NCI-H2081 treated with DMSO at 0.1 percent for 48 hours (cell line): ENCODE data around the gene SRRM2.

ENCODE experiments used
- DNase-seq: peaks from one replicate; lab custom pipeline; 2025; lab: John Stamatoyannopoulos, UW

Gene SRRM2

DNA sequence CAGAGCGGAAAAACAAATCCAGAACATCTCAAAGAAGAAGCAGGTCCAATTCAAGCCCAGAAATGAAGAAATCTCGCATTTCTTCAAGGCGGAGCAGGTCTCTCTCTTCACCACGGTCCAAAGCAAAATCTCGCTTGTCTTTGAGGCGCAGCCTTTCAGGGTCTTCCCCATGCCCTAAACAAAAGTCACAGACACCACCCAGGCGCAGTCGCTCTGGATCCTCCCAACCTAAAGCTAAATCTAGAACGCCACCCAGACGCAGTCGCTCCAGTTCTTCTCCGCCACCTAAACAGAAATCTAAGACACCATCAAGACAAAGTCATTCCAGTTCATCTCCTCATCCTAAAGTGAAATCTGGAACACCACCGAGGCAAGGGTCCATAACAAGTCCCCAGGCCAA lies 10.3 kb downstream of the SRRM2 start:
- DNase-seq: no peak

DNA sequence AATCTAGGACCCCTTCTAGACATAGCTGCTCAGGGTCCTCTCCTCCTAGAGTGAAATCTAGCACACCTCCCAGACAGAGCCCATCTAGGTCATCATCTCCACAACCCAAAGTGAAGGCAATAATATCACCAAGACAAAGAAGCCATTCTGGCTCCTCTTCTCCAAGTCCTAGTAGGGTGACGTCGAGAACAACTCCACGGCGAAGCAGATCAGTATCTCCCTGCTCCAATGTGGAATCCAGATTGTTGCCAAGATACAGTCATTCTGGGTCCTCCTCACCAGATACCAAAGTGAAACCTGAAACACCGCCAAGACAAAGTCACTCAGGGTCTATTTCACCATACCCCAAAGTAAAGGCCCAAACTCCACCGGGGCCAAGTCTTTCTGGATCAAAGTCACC lies 10.7 kb downstream of the SRRM2 start:
- DNase-seq: no peak

DNA sequence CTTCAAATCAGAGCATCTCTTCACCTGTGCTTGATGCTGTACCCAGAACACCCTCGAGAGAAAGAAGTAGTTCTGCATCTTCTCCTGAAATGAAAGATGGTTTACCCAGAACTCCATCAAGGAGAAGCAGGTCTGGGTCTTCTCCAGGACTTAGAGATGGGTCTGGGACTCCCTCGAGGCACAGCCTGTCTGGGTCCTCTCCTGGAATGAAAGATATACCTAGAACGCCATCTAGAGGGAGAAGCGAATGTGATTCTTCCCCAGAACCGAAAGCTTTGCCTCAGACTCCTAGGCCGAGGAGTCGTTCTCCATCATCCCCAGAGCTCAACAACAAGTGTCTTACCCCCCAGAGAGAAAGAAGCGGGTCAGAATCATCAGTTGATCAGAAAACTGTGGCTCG lies 12.3 kb downstream of the SRRM2 start:
- DNase-seq: no peak

- DNase-seq: no peak
Observed at GRCh38 chr16:2765462-2766404, 13.3 kb downstream of the SRRM2 start.

DNA sequence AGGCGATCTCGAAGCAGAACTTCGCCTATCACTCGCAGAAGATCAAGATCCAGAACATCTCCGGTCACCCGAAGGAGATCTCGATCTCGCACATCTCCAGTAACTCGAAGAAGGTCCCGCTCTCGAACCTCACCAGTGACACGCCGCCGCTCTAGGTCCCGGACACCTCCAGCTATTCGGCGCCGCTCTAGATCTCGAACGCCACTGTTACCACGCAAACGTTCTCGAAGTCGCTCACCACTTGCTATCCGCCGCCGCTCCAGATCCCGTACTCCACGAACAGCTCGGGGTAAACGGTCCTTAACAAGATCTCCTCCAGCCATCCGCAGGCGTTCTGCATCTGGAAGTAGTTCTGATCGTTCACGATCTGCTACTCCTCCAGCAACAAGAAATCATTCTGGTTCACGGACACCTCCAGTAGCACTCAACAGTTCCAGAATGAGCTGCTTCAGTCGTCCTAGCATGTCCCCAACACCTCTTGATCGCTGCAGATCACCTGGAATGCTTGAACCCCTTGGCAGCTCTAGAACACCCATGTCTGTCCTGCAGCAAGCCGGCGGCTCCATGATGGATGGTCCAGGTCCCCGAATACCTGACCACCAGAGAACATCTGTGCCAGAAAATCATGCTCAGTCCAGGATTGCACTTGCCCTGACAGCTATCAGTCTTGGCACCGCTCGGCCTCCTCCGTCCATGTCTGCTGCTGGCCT lies 14.1 kb downstream of the SRRM2 start:
- no peak for DNase-seq

- DNase-seq: no peak
Observed at GRCh38 chr16:2767140-2767731, 14.8 kb downstream of the SRRM2 start.

- DNase-seq: no peak
Observed at GRCh38 chr16:2767891-2768290, 15.5 kb downstream of the SRRM2 start.

DNA sequence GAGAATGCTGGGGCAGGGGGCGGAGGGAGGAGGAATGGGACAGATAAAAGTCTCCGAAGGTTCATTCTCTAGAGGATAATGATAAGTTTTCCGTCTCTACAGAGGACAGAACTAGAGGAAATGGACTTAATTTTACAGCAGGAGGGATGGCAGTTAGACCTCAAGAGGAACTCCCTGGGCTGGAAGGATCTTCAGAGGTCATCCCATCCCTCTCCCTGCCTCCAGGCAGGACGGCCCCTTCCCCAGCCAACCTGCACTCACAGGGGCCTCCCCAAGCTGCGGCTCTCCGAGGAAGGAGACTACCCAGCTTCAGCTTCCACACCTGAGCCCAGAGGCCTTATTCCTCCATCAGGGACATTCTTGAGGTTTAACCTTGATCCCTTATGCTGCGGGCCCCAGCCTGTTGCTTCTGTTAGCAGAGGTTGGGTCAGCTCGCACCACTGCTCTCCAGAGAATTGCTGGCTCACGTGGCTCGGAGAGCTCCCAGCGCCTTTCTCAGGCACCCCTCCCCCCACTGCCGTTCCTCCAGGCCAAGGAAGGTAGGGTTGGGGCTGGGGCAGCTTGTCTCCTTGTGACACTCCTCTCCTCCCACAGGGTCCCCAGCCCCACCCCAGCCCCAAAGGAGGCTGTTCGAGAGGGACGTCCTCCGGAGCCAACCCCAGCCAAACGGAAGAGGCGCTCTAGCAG lies 16.1 kb downstream of the SRRM2 start:
- no peak for DNase-seq

GRCh38 chr16:2769100-2769529 lies 16.7 kb downstream of the SRRM2 start:
- DNase-seq: no peak

DNA sequence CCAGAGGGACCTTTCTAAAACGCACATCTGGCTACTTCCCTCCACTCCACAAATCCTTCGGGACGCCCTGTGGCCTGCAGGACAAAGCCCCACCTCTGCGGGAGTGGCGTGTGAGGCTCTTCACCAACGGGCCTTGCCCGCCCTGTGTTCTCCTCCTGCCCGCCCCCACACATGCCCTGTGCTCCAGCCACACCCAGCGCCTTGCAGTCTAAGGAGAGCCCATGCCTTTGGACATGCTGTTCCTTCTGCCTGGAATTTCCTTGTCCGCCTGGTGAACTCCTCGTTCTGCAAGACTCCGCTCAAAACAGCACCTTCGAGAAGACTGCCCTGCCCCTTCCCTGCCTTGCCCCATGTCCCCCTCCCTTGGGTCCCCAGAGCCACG lies 17.2 kb downstream of the SRRM2 start:
- DNase-seq: no peak

DNA sequence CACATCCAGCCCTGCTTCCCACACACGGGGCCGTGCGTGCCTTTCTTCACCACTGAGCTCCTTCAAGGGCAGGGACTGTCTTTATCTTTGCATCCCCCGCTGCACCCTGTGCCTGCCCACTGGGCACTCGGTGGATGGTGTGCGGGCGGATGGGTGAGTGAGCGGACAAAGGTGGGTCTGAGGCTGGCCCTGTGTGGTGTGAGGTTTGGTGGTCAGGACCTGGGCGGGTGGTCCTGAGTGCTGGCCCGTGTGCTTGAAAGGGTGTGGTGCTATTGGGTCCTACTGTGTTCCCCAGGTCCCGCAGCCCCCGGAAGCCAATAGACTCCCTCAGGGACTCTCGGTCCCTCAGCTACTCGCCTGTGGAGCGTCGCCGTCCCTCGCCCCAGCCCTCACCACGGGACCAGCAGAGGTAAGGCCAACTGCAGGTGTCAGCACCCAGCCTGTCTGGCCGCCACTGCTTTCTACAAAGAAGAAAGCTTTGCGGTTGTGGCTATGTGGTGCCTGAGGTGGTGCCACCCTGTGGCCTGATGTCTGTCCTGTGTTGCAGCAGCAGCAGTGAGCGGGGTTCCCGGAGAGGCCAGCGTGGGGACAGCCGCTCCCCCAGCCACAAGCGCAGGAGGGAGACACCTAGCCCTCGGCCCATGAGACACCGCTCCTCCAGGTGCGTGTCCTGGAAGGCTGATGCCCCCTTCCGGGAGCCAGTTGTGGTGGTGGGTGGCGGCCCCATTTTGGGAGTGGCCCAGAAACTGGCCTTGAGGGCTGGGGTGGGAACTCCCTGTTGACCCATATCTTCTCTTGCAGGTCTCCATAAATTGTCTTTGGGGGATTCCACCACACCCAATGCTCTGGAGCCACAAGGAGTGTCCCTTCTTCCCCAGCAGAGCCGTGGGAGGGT lies 17.9 kb downstream of the SRRM2 start:
- no peak for DNase-seq

GRCh38 chr16:2771496-2772402 lies 19.3 kb downstream of the SRRM2 start:
- no peak for DNase-seq

- no peak for DNase-seq
Observed at GRCh38 chr16:2773188-2773968, 20.9 kb downstream of the SRRM2 start.

GRCh38 chr16:2774161-2774891 lies 21.9 kb downstream of the SRRM2 start:
- DNase-seq: no peak

DNA sequence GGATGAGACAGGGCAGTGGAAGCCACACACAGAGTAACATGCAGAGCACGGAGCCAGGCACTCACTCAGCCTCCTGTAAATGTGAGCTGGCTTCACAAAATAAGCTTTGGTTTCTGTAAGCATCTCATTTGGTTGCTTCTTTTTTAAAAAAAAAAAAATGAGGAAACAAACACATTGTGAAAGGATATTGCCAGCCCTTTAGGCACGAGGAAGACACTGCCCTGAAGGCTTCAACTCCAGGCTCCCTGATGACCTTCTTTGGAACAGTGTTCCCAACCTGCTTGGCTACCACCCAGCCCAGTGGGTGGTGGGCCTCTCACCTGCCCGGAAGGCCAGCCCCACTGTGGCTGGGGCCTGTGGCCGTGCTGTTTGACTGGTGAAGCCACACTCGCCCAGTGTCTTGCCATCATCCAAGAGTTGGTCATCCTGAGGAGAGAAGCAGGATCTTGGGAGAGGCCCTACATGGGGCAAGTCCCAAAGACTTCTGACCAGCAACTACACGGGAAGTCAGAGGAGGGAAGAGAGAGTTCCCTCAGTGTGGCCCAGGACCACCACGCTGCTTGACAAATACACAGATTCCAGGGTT lies 22.8 kb downstream of the SRRM2 start:
- no peak for DNase-seq

DNA sequence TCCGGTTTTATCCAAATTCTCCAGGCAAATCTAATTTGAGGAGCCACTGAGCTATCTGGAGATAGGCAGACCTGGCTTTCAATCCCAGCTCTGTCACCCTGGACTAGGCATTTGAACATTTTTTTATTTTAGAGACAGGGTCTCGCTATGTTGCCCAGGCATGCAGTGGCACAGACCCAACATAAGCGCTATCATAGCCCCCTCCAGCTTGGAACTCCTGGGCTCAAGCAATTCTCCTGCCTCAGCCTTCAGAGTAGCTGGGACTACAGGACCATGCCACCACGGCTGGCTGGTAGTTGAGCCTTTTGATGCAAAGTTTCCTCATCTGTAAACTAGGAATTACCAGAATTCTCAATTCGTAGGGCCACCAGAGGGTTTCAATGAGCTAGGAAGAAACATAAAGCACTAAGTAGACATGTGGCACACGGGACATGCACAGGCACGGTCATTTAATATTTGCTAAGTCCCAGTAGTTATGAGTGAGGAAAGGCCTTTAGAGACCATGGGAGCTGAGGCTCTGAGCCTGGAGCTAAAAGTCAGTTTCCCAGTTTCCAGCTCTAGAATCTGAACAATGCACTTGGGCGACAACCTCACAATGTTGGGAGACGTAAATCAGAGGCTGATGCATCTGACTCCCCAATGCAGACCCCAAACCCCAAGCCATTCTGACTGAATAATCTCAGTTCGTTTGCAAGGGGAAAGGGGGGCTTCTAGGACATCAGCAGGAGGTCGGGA lies 23.5 kb downstream of the SRRM2 start:
- DNase-seq: no peak

DNA sequence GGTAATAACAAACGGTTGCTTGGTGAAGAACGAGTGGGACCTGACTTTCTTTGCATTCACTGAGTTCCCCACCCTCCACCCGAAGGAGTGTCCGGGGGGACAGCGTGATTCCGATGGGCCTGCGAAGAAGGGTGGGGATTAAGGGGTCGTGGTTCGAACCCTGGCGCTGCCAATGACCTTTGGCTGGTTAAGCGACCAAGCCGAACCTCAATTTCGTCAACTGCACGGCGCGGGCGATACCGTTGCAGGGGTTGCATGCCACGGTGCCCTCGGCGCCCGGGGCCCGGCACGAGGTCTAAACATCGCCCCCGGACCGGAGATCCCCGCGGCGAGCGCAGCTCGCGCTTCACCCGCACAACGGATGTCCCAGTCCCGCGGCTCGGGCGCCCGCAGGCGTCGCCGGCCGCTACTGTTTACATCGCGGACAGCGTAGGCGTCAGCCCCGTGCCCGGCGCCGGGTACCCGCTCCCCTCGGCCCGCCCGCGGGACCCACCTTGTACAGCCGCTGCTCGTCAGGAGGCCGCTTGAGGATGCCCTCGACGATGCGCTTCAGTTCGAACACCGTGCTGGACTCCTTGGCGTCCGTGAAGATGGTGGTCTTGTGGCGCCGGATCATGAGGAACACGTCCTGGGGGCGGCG lies 24.2 kb downstream of the SRRM2 start:
- DNase-seq: no peak
